Stimulated activated CD4-positive, alpha-beta T cell treated with anti-CD3 and anti-CD28 coated beads, Interleukin-12 subunit alpha, Interleukin-12 subunit beta, amount 100 ng/mL, for 48 hours (primary cell): Measurements from ENCODE around the gene TMEM225B.
"Not testable (repeated sequence)": the region's sequence is repeated elsewhere in the genome, so short reads cannot be mapped to it uniquely, and the experiment has no call there.

Experiments used
- DNase-seq, 3 donors: peaks; one replicate each; pipeline ENCODE4 v3.0.0-alpha.2; 2020; ENCODE audit warnings: low read depth in 2 of 3, low spot score in 1 of 3

TMEM225B gene

GRCh38 chr7:99653754-99654153, 55.7 kb downstream of the TMEM225B start:
- DNase-seq = no peak

GRCh38 chr7:99654626-99655025, 56.6 kb downstream of the TMEM225B start:
- DNase-seq = not testable (repeated sequence)

- DNase-seq = not testable (repeated sequence)
These were observed 59.8 kb downstream of the TMEM225B start for GRCh38 chr7:99657879-99658278.
